Fibroblast of lung (primary cell): ENCODE measurements around the gene HEXIM1. TPM values are rescaled to one million over a fixed set of nuclear protein-coding genes. Genes with fewer than 3 reads are reported as not detected.

ENCODE experiments used
- DNase-seq, 2 donors: peaks; one replicate each; pipeline versions ENCODE4 v3.0.0 to v3.0.0-alpha.2; 2010; ENCODE audit warnings: low read depth in 2 of 2
- H2AFZ ChIP-seq: 2 replicates; pipeline ENCODE4 v1.5.1; 2012; ENCODE audit warnings: low read length, control low read depth, inconsistent platforms
- H3K27ac ChIP-seq: 2 replicates; pipeline ENCODE4 v1.5.1; 2011; ENCODE audit warnings: low read length, control low read depth; ENCODE audit not compliant: insufficient read depth
- H3K27me3 ChIP-seq: 2 replicates; pipeline ENCODE4 v1.5.1; 2011; ENCODE audit warnings: mild to moderate bottlenecking, low read length; ENCODE audit not compliant: control insufficient read depth, insufficient read depth
- H3K36me3 ChIP-seq: 2 replicates; pipeline ENCODE4 v1.5.1; 2011; ENCODE audit warnings: low read length; ENCODE audit not compliant: control insufficient read depth, insufficient read depth
- H3K4me1 ChIP-seq: 2 replicates; pipeline ENCODE4 v1.5.1; 2011; ENCODE audit warnings: low read length; ENCODE audit not compliant: control insufficient read depth, insufficient read depth; ENCODE audit errors: extremely low read depth
- H3K4me2 ChIP-seq: 2 replicates; pipeline ENCODE4 v1.5.1; 2011; ENCODE audit warnings: low read length, control low read depth; ENCODE audit not compliant: insufficient read depth; ENCODE audit errors: extremely low read depth
- H3K4me3 ChIP-seq, 4 experiments: fragments of 200-600 bp in 1 of 4; sonication (generic) in 1 of 4; replicated peaks in 1 of 4; 2 replicates each; pipeline ENCODE4 v1.5.1; 2011 to 2016; ENCODE audit warnings: low read length in 4 of 4, low read depth in 3 of 4, mild to moderate bottlenecking in 3 of 4, control low read depth in 2 of 4, inconsistent platforms in 1 of 4, mixed read lengths in 1 of 4; ENCODE audit not compliant: insufficient read depth in 1 of 4; ENCODE audit errors: control extremely low read depth in 1 of 4
- H3K79me2 ChIP-seq: 2 replicates; pipeline ENCODE4 v1.5.1; 2012; ENCODE audit warnings: mild to moderate bottlenecking, low read length, inconsistent platforms; ENCODE audit not compliant: control insufficient read depth, insufficient read depth
- H3K9ac ChIP-seq: 2 replicates; pipeline ENCODE4 v1.5.1; 2011; ENCODE audit warnings: mild to moderate bottlenecking, low read length, control low read depth; ENCODE audit not compliant: insufficient read depth
- H3K9me3 ChIP-seq: 2 replicates; pipeline ENCODE4 v1.5.1; 2012; ENCODE audit warnings: low read depth, low read length; ENCODE audit not compliant: control insufficient read depth, insufficient read depth
- H4K20me1 ChIP-seq: 2 replicates; pipeline ENCODE4 v1.5.1; 2011; ENCODE audit warnings: low read length; ENCODE audit not compliant: control insufficient read depth, insufficient read depth; ENCODE audit errors: extremely low read depth
- CTCF ChIP-seq, 2 donors: IDR thresholded peaks in 1 of 2; conservative IDR thresholded peaks in 1 of 2; 1 replicate in 1 of 2; 2 replicates in 1 of 2; pipeline ENCODE4 v1.5.1; 2011 to 2012; ENCODE audit warnings: low read length in 2 of 2, control low read depth in 1 of 2, inconsistent platforms in 1 of 2, low read depth in 1 of 2, mild to moderate bottlenecking in 1 of 2
- EZH2 ChIP-seq: IDR thresholded peaks from 2 replicates; pipeline ENCODE4 v1.5.1; 2012; ENCODE audit warnings: low read length, control low read depth, mild to moderate bottlenecking; ENCODE audit errors: missing control alignments
- polyA plus RNA-seq, 2 donors: library from polyadenylated mRNA; depleted of rRNA in 1 of 2; stranded (reverse) in 1 of 2; unstranded in 1 of 2; fragments of >200 nt; gene quantifications; 2 replicates each; pipeline ENCODE4 v1.2.1, GENCODE V29; 2011 to 2012; ENCODE audit warnings: missing spikeins in 1 of 2
- total RNA-seq: library from RNA; depleted of rRNA; stranded (reverse); fragments of >200 nt; gene quantifications from 2 replicates; pipeline ENCODE4 v1.2.1, GENCODE V29; 2014

HEXIM1 gene
- total and polyA plus RNA-seq, 2 donors (not counting 1 experiment from before 2014, with no cell fraction given): 9.9 to 11.7 TPM

GRCh38 chr17:45110676-45111611 is 37.3 kb upstream of the HEXIM1 start:
- Histone ChIP-seq H3K9me3 (no peaks in the 10 kb centered on the region), H3K9ac (no peak overlapping the region), H3K4me1 (no peaks in the 10 kb centered on the region), H3K36me3 (peaks cover 22% of the 10 kb centered on the region), H2AFZ (no peak overlapping the region), H3K4me3 (no peak overlapping the region), H3K4me2 (no peak overlapping the region), H4K20me1 (no peaks in the 10 kb centered on the region), H3K79me2 (no peaks in the 10 kb centered on the region), H3K27me3 (no peaks in the 10 kb centered on the region), H3K27ac (no peak overlapping the region)
- no peak for TF ChIP-seq EZH2
- no peak for TF ChIP-seq CTCF (conservative IDR thresholded peaks at IDR 0.05 in 1 of 2, IDR thresholded peaks at IDR 0.05 in 1 of 2; ENCODE audit: low read depth in 1 of 2, low read length in 2 of 2)
- DNase-seq: peak in 1 of 2 donors; percentile 65

DNA sequence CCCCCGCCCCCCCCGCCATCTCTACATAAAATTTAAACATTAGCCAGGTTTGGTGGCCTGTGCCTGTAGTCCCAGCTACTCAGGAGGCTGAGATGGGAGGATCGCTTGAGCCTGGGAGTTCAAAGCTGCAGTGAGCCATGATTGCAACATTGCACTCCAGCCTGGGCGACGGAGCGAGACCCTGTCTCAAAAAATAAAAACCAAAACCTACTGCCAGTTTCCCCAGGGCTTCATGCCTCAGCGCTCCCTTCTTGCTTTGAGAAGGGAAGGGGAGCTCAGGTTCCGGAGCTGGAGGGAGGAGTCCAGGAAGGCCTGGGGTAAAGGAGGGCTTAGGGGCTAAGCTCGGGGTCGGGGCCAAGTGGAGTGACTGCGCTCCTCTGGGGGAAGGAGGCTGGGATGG is 36.4 kb upstream of the HEXIM1 start:
- Histone ChIP-seq H3K9ac (no peak overlapping the region), H3K79me2 (no peaks in the 10 kb centered on the region), H3K4me1 (no peaks in the 10 kb centered on the region), H3K4me3 (no peak overlapping the region), H4K20me1 (no peaks in the 10 kb centered on the region), H3K36me3 (peaks cover 19% of the 10 kb centered on the region), H3K9me3 (no peaks in the 10 kb centered on the region), H2AFZ (no peak overlapping the region), H3K4me2 (no peak overlapping the region), H3K27me3 (no peaks in the 10 kb centered on the region), H3K27ac (no peak overlapping the region)
- TF ChIP-seq EZH2 (no peak), CTCF (conservative IDR thresholded peaks at IDR 0.05 in 1 of 2, IDR thresholded peaks at IDR 0.05 in 1 of 2; ENCODE audit: low read depth in 1 of 2, low read length in 2 of 2) (no peak)
- DNase-seq: no peak

DNA sequence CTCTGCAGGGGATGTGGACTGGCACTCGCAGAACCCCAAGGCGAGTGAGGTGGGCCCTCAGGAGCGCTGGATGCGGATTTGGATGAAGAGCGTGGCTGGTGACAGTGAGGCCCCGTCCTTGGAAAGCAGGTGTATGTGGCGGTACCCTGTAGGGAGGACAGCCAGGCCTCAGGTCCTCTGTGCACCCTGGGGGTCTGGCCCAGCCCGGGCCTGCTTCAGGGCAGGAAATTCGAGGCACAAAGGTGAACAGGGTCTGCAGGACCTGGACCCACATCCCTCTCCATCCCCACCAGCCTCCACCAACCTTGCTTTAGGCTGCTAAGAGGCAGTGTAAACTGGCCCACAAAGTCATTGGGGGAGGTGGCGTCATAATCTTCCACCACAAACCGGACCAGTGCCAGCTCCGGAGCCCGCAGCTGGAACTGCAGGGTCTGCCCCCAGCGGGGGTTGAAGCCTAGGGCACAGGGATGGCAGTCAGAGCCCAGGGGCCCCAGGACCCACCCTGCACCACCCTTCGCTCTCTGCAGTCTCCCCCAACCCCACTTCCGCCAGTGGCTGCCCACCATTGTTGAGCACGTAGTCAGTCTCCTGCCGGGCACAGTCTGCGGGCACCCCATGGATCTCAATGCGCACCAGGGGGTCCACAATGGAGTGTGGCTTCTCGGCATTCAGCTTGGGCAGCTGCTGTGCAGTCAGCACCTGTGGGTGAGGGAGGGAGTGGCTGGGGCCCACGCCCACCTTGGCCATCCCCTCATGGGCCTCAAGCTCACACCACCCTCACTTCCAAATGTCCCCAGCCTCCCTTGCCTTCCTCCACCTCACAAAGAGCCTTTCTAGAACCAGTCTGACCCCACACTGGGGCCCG is 35.5 kb upstream of the HEXIM1 start:
- TF ChIP-seq EZH2 (no peak), CTCF (conservative IDR thresholded peaks at IDR 0.05 in 1 of 2, IDR thresholded peaks at IDR 0.05 in 1 of 2; ENCODE audit: low read depth in 1 of 2, low read length in 2 of 2) (no peak)
- no peak overlapping the region for H3K4me3 ChIP-seq
- no peaks in the 10 kb centered on the region for H3K27me3 ChIP-seq
- H3K9ac ChIP-seq: no peak overlapping the region
- H3K4me1 ChIP-seq: no peaks in the 10 kb centered on the region
- no peaks in the 10 kb centered on the region for H3K79me2 ChIP-seq
- H3K27ac ChIP-seq: no peak overlapping the region
- H2AFZ ChIP-seq: no peak overlapping the region
- no peak for DNase-seq
- H3K36me3 ChIP-seq: peaks cover 19% of the 10 kb centered on the region
- H3K4me2 ChIP-seq: no peak overlapping the region
- H4K20me1 ChIP-seq: no peaks in the 10 kb centered on the region
- no peaks in the 10 kb centered on the region for H3K9me3 ChIP-seq
